SU-DHL-6 (cell line): Measurements from ENCODE around the gene CD300H.

ENCODE experiments used
- H2AFZ ChIP-seq: fragments of 200-600 bp; sonication (generic); 2 replicates; pipeline ENCODE4 v1.6.1; 2014; ENCODE audit warnings: low read depth, mild to moderate bottlenecking, moderate library complexity, mixed read lengths, antibody characterized with exemption, low read length; ENCODE audit not compliant: severe bottlenecking
- H3F3A ChIP-seq: fragments of 200-600 bp; shearing (Covaris generic); 2 replicates; pipeline ENCODE4 v1.6.0; 2016; ENCODE audit warnings: antibody characterized with exemption, mild to moderate bottlenecking; ENCODE audit not compliant: insufficient read depth
- H3K27ac ChIP-seq: fragments of 200-600 bp; sonication (generic); 2 replicates; pipeline ENCODE4 v1.5.1; 2016; ENCODE audit warnings: low read depth, mild to moderate bottlenecking, low read length, moderate library complexity, mixed read lengths
- H3K27me3 ChIP-seq: fragments of 200-600 bp; sonication (generic), shearing (Covaris generic); 2 replicates; pipeline ENCODE4 v1.6.0; 2014; ENCODE audit warnings: mild to moderate bottlenecking, low read length
- H3K36me3 ChIP-seq: fragments of 200-600 bp; sonication (generic); 2 replicates; pipeline ENCODE4 v1.6.1; 2014; ENCODE audit warnings: mild to moderate bottlenecking, low read length, mixed read lengths
- H3K4me2 ChIP-seq: fragments of 300-600, 200-600 bp; shearing (Covaris generic), sonication (generic); 2 replicates; pipeline ENCODE4 v1.6.0; 2014; ENCODE audit warnings: low read length, low read depth, mild to moderate bottlenecking; ENCODE audit not compliant: poor library complexity, severe bottlenecking
- H3K4me3 ChIP-seq: fragments of 200-600 bp; sonication (generic); 2 replicates; pipeline ENCODE4 v1.5.1; 2014; ENCODE audit warnings: antibody characterized with exemption, low read length, mild to moderate bottlenecking, mixed read lengths; ENCODE audit not compliant: insufficient read depth, poor library complexity, severe bottlenecking
- H3K79me2 ChIP-seq: fragments of 200-600 bp; sonication (generic); 2 replicates; pipeline ENCODE4 v1.6.1; 2014; ENCODE audit warnings: mild to moderate bottlenecking, low read length, moderate library complexity; ENCODE audit not compliant: insufficient read depth
- H3K9ac ChIP-seq: fragments of 200-600 bp; sonication (generic); 2 replicates; pipeline ENCODE4 v1.7.0; 2014; ENCODE audit warnings: mild to moderate bottlenecking, low read length
- H3K9me2 ChIP-seq: fragments of 200-600 bp; sonication (generic); replicated peaks from 2 replicates; pipeline ENCODE4 v1.6.1; 2014; ENCODE audit warnings: low read length; ENCODE audit not compliant: insufficient read depth
- H3K9me3 ChIP-seq: fragments of 200-600 bp; sonication (generic); 2 replicates; pipeline ENCODE4 v1.6.1; 2014; ENCODE audit warnings: low read length, mixed read lengths; ENCODE audit not compliant: insufficient read depth
- H4K20me1 ChIP-seq: fragments of 200-600 bp; sonication (generic); 2 replicates; pipeline ENCODE4 v1.6.1; 2014; ENCODE audit warnings: low read depth, mild to moderate bottlenecking, antibody characterized with exemption, low read length, moderate library complexity, mixed read lengths
- CTCF ChIP-seq: fragments of 200-600 bp; sonication (generic); IDR thresholded peaks from one replicate; pipeline ENCODE4 v1.5.1; 2017; ENCODE audit warnings: antibody characterized with exemption, mild to moderate bottlenecking, low read length, moderate library complexity; ENCODE audit not compliant: insufficient read depth, poor library complexity, severe bottlenecking
- EZH2phosphoT487 ChIP-seq: fragments of 200-600 bp; sonication (generic), shearing (Covaris generic); conservative IDR thresholded peaks from 2 replicates; pipeline ENCODE4 v1.6.1; 2018; ENCODE audit warnings: mild to moderate bottlenecking, antibody characterized with exemption, low read length, moderate library complexity, mixed read lengths

CD300H gene

GRCh38 chr17:74566132-74566753 is 1.1 kb downstream of the CD300H start:
- no peaks in the 10 kb centered on the region for H3K36me3 ChIP-seq
- TF ChIP-seq CTCF (peak; percentile 61), EZH2phosphoT487 (no peak)
- H3K9ac ChIP-seq = no peak overlapping the region
- no peaks in the 10 kb centered on the region for H3F3A ChIP-seq
- no peak overlapping the region for H3K27ac ChIP-seq
- H3K4me2 ChIP-seq = no peak overlapping the region
- H2AFZ ChIP-seq = no peak overlapping the region
- no peaks in the 10 kb centered on the region; the same call in 1 of the 2 replicates for H3K27me3 ChIP-seq
- H3K79me2 ChIP-seq = no peaks in the 10 kb centered on the region
- no peaks in the 10 kb centered on the region for H4K20me1 ChIP-seq
- no peak overlapping the region for H3K4me3 ChIP-seq
- H3K9me2 ChIP-seq = no peaks in the 10 kb centered on the region
- no peaks in the 10 kb centered on the region for H3K9me3 ChIP-seq

GRCh38 chr17:74565126-74565525 is 2.2 kb downstream of the CD300H start:
- Histone ChIP-seq H3K4me2 (no peak overlapping the region), H3F3A (no peaks in the 10 kb centered on the region), H3K4me3 (no peak overlapping the region), H2AFZ (no peak overlapping the region), H3K79me2 (no peaks in the 10 kb centered on the region), H3K9ac (no peak overlapping the region), H3K9me3 (no peaks in the 10 kb centered on the region), H3K9me2 (no peaks in the 10 kb centered on the region), H3K27me3 (no peaks in the 10 kb centered on the region), H3K36me3 (no peaks in the 10 kb centered on the region), H3K27ac (no peak overlapping the region), H4K20me1 (no peaks in the 10 kb centered on the region)
- no peak for TF ChIP-seq CTCF
- no peak for TF ChIP-seq EZH2phosphoT487

GRCh38 chr17:74563358-74563757 is 4.0 kb downstream of the CD300H start:
- Histone ChIP-seq H4K20me1 (no peaks in the 10 kb centered on the region), H3F3A (no peaks in the 10 kb centered on the region), H3K9me3 (no peaks in the 10 kb centered on the region), H3K4me2 (no peak overlapping the region), H3K79me2 (no peaks in the 10 kb centered on the region), H3K9ac (no peak overlapping the region), H3K27me3 (no peaks in the 10 kb centered on the region), H3K36me3 (no peaks in the 10 kb centered on the region), H2AFZ (no peak overlapping the region), H3K9me2 (no peaks in the 10 kb centered on the region), H3K27ac (no peak overlapping the region), H3K4me3 (no peak overlapping the region)
- no peak for TF ChIP-seq CTCF
- TF ChIP-seq EZH2phosphoT487 = no peak
